ENCODE results near the gene MATN4. TPM values are rescaled to one million over a fixed set of nuclear protein-coding genes. Genes with fewer than 3 reads are reported as not detected.

Gene MATN4
- total and polyA plus RNA-seq, 2 of the 13 experiments (the other 11 are each of a cell fraction or from before 2014, with no cell fraction given), result not detected

GRCh38 chr20:45347936-45348778 is 40.1 kb upstream of the MATN4 start, which contains the start of gene SDC4 (continued):
- TF ChIP-seq ZBTB26 (CRISPR knock-in tag; IDR thresholded peaks at IDR 0.05; ENCODE audit: borderline replicate concordance) (peak; percentile 53; the same call in 1 of the 2 replicates), ZMYM2 (CRISPR knock-in tag; IDR thresholded peaks at IDR 0.05) (no peak), MXD3 (CRISPR knock-in tag; IDR thresholded peaks at IDR 0.05) (peak; percentile 87), NFYB (CRISPR knock-in tag; IDR thresholded peaks at IDR 0.05) (peak; percentile 14; the same call in 1 of the 2 replicates), GFI1 (CRISPR knock-in tag; IDR thresholded peaks at IDR 0.05; ENCODE audit: borderline replicate concordance) (no peak; the same call in 1 of the 2 replicates), NCOA1 (CRISPR knock-in tag; IDR thresholded peaks at IDR 0.05) (peak; percentile 86; the same call in 1 of the 2 replicates), ZNF430 (CRISPR knock-in tag; IDR thresholded peaks at IDR 0.05) (peak; percentile 95), ZNF460 (CRISPR knock-in tag; IDR thresholded peaks at IDR 0.05; ENCODE audit: borderline replicate concordance) (no peak; the same call in 1 of the 2 replicates), ELK4 (CRISPR knock-in tag; IDR thresholded peaks at IDR 0.05; ENCODE audit: borderline replicate concordance) (no peak), ZNF317 (CRISPR knock-in tag; IDR thresholded peaks at IDR 0.05) (peak; percentile 77), FOXO4 (CRISPR knock-in tag; conservative IDR thresholded peaks at IDR 0.05) (0 out of 2 replicates have a peak, but pooled peaks have one; percentile 92), IKZF1 (IDR thresholded peaks at IDR 0.05) (no peak), TRIM22 (IDR thresholded peaks at IDR 0.05) (no peak), MTA3 (CRISPR knock-in tag; IDR thresholded peaks at IDR 0.05) (no peak), PAF1 (CRISPR knock-in tag; IDR thresholded peaks at IDR 0.05) (no peak), CREB1 (IDR thresholded peaks at IDR 0.05) (no peak), CREB1 (CRISPR knock-in tag; IDR thresholded peaks at IDR 0.05) (no peak), KLF9 (CRISPR knock-in tag; IDR thresholded peaks at IDR 0.05; ENCODE audit: low read depth) (no peak), NFKB2 (CRISPR knock-in tag; IDR thresholded peaks at IDR 0.05; ENCODE audit: borderline replicate concordance) (peak; percentile 72; the same call in 1 of the 2 replicates), RCOR2 (CRISPR knock-in tag; IDR thresholded peaks at IDR 0.05) (peak; percentile 17; the same call in 1 of the 2 replicates), EED (CRISPR knock-in tag; IDR thresholded peaks at IDR 0.05) (no peak), HDAC6 (IDR thresholded peaks at IDR 0.05; ENCODE audit: low read depth, low read length) (no peak), JUNB (CRISPR knock-in tag; IDR thresholded peaks at IDR 0.05; ENCODE audit: borderline replicate concordance) (no peak), MNT (IDR thresholded peaks at IDR 0.05) (no peak)
